Vagina (tissue), 2 donors: Measurements from ENCODE around the gene WDTC1.

ENCODE experiments used
- POLR2AphosphoS5 ChIP-seq, 2 donors: sonication (generic); formaldehyde crosslinking; IDR thresholded peaks; one replicate each; pipeline ENCODE4 v1.9.0; 2017; ENCODE audit warnings: antibody characterized with exemption in 2 of 2, mild to moderate bottlenecking in 2 of 2, low read depth in 1 of 2; ENCODE audit not compliant: insufficient read depth in 1 of 2
- TF ChIP-seq, protein P1 (sequence below), 3 experiments: fragments of 450-650 bp in 2 of 3; fragments of 200-600 bp in 1 of 3; sonication (generic) in 1 of 3; IDR thresholded peaks; one replicate each; pipeline ENCODE4 v1.5.1; 2017 to 2019; ENCODE audit warnings: antibody characterized with exemption in 3 of 3, mild to moderate bottlenecking in 2 of 3, moderate library complexity in 2 of 3

- no peak for TF ChIP-seq POLR2AphosphoS5 (IDR thresholded peaks at IDR 0.05; ENCODE audit: insufficient read depth in 1 of 2, low read depth in 1 of 2)
- TF ChIP-seq, protein P1, sequence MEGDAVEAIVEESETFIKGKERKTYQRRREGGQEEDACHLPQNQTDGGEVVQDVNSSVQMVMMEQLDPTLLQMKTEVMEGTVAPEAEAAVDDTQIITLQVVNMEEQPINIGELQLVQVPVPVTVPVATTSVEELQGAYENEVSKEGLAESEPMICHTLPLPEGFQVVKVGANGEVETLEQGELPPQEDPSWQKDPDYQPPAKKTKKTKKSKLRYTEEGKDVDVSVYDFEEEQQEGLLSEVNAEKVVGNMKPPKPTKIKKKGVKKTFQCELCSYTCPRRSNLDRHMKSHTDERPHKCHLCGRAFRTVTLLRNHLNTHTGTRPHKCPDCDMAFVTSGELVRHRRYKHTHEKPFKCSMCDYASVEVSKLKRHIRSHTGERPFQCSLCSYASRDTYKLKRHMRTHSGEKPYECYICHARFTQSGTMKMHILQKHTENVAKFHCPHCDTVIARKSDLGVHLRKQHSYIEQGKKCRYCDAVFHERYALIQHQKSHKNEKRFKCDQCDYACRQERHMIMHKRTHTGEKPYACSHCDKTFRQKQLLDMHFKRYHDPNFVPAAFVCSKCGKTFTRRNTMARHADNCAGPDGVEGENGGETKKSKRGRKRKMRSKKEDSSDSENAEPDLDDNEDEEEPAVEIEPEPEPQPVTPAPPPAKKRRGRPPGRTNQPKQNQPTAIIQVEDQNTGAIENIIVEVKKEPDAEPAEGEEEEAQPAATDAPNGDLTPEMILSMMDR (IDR thresholded peaks at IDR 0.05): no peak
Observed at GRCh38 chr1:27290581-27290980, 56.1 kb downstream of the WDTC1 start.
